Measurements from ENCODE around the gene PLPPR5. TPM values are rescaled to one million over a fixed set of nuclear protein-coding genes. Genes with fewer than 3 reads are reported as not detected.

Gene PLPPR5
- total RNA-seq, 1 donor from 2014 or later = 0.50 TPM

GRCh38 chr1:98940722-98941079 lies 64.0 kb downstream of the PLPPR5 start:
- H3K27me3 ChIP-seq (ENCODE audit: control insufficient read depth, insufficient read depth, low read length) = no peaks in the 10 kb centered on the region
- no peak overlapping the region for H3K4me3 ChIP-seq (ENCODE audit: low read depth, low read length)
- H3K36me3 ChIP-seq (ENCODE audit: control insufficient read depth, insufficient read depth, low read length) = no peaks in the 10 kb centered on the region
- no peak for DNase-seq (ENCODE audit: low read depth)
- TF ChIP-seq, protein P1, sequence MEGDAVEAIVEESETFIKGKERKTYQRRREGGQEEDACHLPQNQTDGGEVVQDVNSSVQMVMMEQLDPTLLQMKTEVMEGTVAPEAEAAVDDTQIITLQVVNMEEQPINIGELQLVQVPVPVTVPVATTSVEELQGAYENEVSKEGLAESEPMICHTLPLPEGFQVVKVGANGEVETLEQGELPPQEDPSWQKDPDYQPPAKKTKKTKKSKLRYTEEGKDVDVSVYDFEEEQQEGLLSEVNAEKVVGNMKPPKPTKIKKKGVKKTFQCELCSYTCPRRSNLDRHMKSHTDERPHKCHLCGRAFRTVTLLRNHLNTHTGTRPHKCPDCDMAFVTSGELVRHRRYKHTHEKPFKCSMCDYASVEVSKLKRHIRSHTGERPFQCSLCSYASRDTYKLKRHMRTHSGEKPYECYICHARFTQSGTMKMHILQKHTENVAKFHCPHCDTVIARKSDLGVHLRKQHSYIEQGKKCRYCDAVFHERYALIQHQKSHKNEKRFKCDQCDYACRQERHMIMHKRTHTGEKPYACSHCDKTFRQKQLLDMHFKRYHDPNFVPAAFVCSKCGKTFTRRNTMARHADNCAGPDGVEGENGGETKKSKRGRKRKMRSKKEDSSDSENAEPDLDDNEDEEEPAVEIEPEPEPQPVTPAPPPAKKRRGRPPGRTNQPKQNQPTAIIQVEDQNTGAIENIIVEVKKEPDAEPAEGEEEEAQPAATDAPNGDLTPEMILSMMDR (IDR thresholded peaks at IDR 0.05; ENCODE audit: insufficient read depth, low read length, poor library complexity, severe bottlenecking) = no peak

DNA sequence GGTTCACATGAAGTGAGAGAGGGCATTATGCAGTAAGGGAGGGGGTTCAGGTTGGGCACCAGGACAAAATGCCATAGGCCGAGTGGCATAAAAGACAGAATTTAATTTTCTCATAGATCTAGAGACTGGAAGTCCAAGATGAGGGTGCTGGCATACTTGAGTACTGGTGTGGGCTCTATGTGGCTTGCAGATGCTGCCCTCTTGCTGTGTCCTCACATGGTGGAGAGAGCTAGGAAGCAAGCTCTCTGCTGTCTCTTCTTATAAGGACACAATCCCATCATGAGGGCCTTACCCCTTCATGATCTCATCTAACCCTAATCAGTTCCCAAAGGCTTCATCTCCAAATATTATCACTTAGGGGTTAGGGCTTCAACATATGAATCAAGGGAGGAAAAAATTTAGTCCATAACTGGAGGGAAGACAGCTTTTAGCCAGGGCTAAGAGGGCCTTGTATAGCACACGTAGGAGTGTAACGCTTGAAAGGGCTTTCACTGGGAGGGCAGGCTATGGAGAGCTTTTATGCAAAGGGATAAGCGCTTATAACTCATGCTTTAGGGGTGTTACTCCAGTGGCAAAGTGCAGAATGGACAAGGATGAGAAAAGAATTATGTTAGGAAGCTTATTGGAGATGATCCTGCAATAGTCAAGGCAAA lies 64.5 kb downstream of the PLPPR5 start:
- TF ChIP-seq, protein P1 (IDR thresholded peaks at IDR 0.05; ENCODE audit: insufficient read depth, low read length, poor library complexity, severe bottlenecking) = no peak
- H3K27me3 ChIP-seq (ENCODE audit: control insufficient read depth, insufficient read depth, low read length) = no peaks in the 10 kb centered on the region
- DNase-seq (ENCODE audit: low read depth) = no peak
- no peak overlapping the region for H3K4me3 ChIP-seq (ENCODE audit: low read depth, low read length)
- no peaks in the 10 kb centered on the region for H3K36me3 ChIP-seq (ENCODE audit: control insufficient read depth, insufficient read depth, low read length)

DNA sequence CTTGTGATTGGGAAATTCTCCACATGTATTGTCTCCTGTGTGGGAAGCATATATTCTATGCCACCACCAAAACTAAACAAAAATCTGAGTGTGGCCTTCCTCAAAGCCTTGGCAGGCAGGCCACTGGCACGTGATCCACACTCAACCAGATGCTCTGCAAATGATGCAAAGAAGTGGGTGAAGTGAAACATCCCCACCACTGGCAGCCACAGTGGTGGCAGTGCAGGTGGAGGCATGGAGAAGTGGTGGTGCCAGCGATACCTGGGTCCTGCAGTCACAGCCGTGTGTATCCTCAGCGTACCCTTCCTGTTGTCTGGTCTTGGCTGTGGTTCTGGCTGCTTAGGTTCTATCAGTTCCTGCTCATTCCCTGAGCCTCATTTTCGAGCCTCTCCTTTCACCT lies 65.2 kb downstream of the PLPPR5 start:
- TF ChIP-seq, protein P1 (IDR thresholded peaks at IDR 0.05; ENCODE audit: insufficient read depth, low read length, poor library complexity, severe bottlenecking) = no peak
- no peak overlapping the region for H3K4me3 ChIP-seq (ENCODE audit: low read depth, low read length)
- H3K27me3 ChIP-seq (ENCODE audit: control insufficient read depth, insufficient read depth, low read length) = no peaks in the 10 kb centered on the region
- H3K36me3 ChIP-seq (ENCODE audit: control insufficient read depth, insufficient read depth, low read length) = no peaks in the 10 kb centered on the region
- no peak for DNase-seq (ENCODE audit: low read depth)

GRCh38 chr1:98937347-98937746 lies 67.3 kb downstream of the PLPPR5 start:
- no peaks in the 10 kb centered on the region for H3K27me3 ChIP-seq (ENCODE audit: control insufficient read depth, insufficient read depth, low read length)
- TF ChIP-seq, protein P1 (IDR thresholded peaks at IDR 0.05; ENCODE audit: insufficient read depth, low read length, poor library complexity, severe bottlenecking) = no peak
- no peak overlapping the region for H3K4me3 ChIP-seq (ENCODE audit: low read depth, low read length)
- DNase-seq (ENCODE audit: low read depth) = no peak
- H3K36me3 ChIP-seq (ENCODE audit: control insufficient read depth, insufficient read depth, low read length) = no peaks in the 10 kb centered on the region

DNA sequence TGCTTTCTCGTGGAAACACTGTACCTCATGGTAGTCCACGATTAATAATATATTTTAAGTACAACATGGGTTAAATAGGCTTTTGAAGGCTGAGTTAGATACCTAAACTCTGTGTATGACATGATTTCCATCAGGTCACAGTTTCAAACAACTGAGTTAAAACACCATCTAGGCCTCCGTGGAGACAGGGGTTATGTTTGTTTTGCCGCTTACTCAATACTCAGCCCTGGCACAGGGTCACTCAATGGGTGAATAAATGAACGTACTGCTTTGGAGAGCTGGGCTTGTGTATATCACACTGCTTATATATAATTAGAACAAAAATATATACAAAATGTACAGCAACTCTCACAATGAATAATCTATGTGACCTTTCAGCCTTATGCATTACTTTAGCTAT lies 72.5 kb downstream of the PLPPR5 start:
- TF ChIP-seq, protein P1 (IDR thresholded peaks at IDR 0.05; ENCODE audit: insufficient read depth, low read length, poor library complexity, severe bottlenecking) = no peak
- H3K27me3 ChIP-seq (ENCODE audit: control insufficient read depth, insufficient read depth, low read length) = no peaks in the 10 kb centered on the region
- H3K4me3 ChIP-seq (ENCODE audit: low read depth, low read length) = no peak overlapping the region
- no peaks in the 10 kb centered on the region for H3K36me3 ChIP-seq (ENCODE audit: control insufficient read depth, insufficient read depth, low read length)
- no peak for DNase-seq (ENCODE audit: low read depth)

Measured in kidney epithelial cell (primary cell).